Stimulated activated naive B cell treated with anti-CD40 and anti-IgM and Interleukin-4, amounts not matched to agents 10 μg/mL and 1 μg/mL and 100 μg/mL, for 72 hours (primary cell): ENCODE data around the gene GLIPR1L2.

ENCODE experiments used
- ATAC-seq, 2 donors: fragments of 150-1000 bp; cut with Tn5 transposase; replicated peaks; 2 replicates each; pipeline ENCODE4 v1.10.0; 2021; ENCODE audit warnings: moderate library complexity in 1 of 2
- DNase-seq: peaks from one replicate; pipeline ENCODE4 v3.0.0; 2021
- H3K27ac Mint-ChIP-seq: one replicate; pipeline ENCODE4 v1.8.0; 2022; ENCODE audit warnings: mild to moderate bottlenecking, mixed read lengths
- H3K27me3 Mint-ChIP-seq, 2 donors: one replicate each; pipeline ENCODE4 v1.8.0; 2022; ENCODE audit warnings: mixed read lengths in 2 of 2
- H3K36me3 Mint-ChIP-seq, 2 donors: one replicate each; pipeline ENCODE4 v1.8.0; 2022; ENCODE audit warnings: mixed read lengths in 2 of 2, mild to moderate bottlenecking in 1 of 2
- H3K4me1 Mint-ChIP-seq, 2 donors: one replicate each; pipeline ENCODE4 v1.8.0; 2022; ENCODE audit warnings: mixed read lengths in 2 of 2, mild to moderate bottlenecking in 1 of 2
- H3K4me3 Mint-ChIP-seq, 2 donors: one replicate each; pipeline ENCODE4 v1.8.0; 2022; ENCODE audit warnings: mild to moderate bottlenecking in 2 of 2, mixed read lengths in 2 of 2, moderate library complexity in 1 of 2
- H3K9me3 Mint-ChIP-seq, 2 donors: one replicate each; pipeline ENCODE4 v1.8.0; 2022; ENCODE audit warnings: mixed read lengths in 2 of 2, mild to moderate bottlenecking in 1 of 2

The GLIPR1L2 gene

GRCh38 chr12:75474116-75474515 lies 83.2 kb downstream of the GLIPR1L2 start:
- peaks cover 2 to 4% of the 10 kb centered on the region in 2 donors for H3K9me3 Mint-ChIP-seq
- DNase-seq (no peak), ATAC-seq (no peak)
- no peaks in the 10 kb centered on the region for H3K27me3 Mint-ChIP-seq
- H3K36me3 Mint-ChIP-seq, result peaks cover 0 to 2% of the 10 kb centered on the region in 2 donors
- H3K27ac Mint-ChIP-seq, result no peak overlapping the region
- H3K4me3 Mint-ChIP-seq, result no peak overlapping the region
- peaks cover 34 to 56% of the 10 kb centered on the region in 2 donors for H3K4me1 Mint-ChIP-seq

GRCh38 chr12:75476071-75476470 lies 85.2 kb downstream of the GLIPR1L2 start:
- Mint-ChIP-seq H3K9me3 (no peaks in the 10 kb centered on the region), H3K4me3 (no peak overlapping the region), H3K27ac (no peak overlapping the region), H3K4me1 (peaks cover 38 to 61% of the 10 kb centered on the region in 2 donors), H3K36me3 (peaks cover 0 to 2% of the 10 kb centered on the region in 2 donors), H3K27me3 (no peaks in the 10 kb centered on the region)
- no peak for DNase-seq
- ATAC-seq, result no peak

GRCh38 chr12:75477137-75477536 lies 86.2 kb downstream of the GLIPR1L2 start:
- H3K4me1 Mint-ChIP-seq, result peaks cover 41 to 62% of the 10 kb centered on the region in 2 donors
- no peaks in the 10 kb centered on the region for H3K27me3 Mint-ChIP-seq
- peaks cover 0 to 2% of the 10 kb centered on the region in 2 donors for H3K36me3 Mint-ChIP-seq
- H3K9me3 Mint-ChIP-seq, result no peaks in the 10 kb centered on the region
- H3K27ac Mint-ChIP-seq, result no peak overlapping the region
- H3K4me3 Mint-ChIP-seq, result no peak overlapping the region
- DNase-seq, result no peak
- ATAC-seq, result no peak

DNA sequence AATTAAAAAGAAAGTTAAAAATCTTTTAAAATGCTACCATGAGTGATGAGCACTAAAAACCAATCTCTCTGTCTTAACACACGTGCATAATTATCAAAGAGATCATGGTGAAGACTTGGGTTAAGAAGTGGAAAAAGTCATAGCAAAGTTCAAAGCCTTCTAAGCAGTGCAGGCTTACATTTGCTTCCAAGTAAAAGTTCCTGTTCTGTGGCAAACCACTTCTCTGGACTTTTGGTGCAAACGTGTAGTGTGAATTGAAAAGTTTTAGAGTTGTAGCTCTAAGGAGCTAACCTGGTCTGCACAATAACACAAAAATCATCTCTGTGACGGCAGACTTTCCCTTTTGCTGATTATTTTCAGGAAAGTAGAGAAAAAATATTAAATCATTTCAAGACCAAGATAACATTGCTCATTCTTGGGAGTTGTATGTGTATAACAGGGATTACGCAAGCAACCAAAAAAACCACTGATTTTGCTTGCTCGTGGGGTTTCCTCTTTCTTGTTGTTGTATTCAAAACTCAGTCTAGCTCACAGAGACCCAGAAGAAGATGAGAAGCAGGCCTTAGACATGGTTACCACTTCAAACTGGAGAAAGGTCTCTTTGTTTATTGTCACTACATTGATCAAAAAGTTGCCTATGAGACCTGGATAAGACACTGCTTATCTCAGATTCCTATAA lies 87.4 kb downstream of the GLIPR1L2 start:
- DNase-seq (no peak), ATAC-seq (peak; percentile 41 to 46)
- peaks cover 41 to 66% of the 10 kb centered on the region in 2 donors for H3K4me1 Mint-ChIP-seq
- H3K4me3 Mint-ChIP-seq, result no peak overlapping the region
- H3K27me3 Mint-ChIP-seq, result no peaks in the 10 kb centered on the region
- H3K9me3 Mint-ChIP-seq, result no peaks in the 10 kb centered on the region
- peak overlapping the region; percentile 52 for H3K27ac Mint-ChIP-seq
- peaks cover 0 to 4% of the 10 kb centered on the region in 2 donors for H3K36me3 Mint-ChIP-seq

DNA sequence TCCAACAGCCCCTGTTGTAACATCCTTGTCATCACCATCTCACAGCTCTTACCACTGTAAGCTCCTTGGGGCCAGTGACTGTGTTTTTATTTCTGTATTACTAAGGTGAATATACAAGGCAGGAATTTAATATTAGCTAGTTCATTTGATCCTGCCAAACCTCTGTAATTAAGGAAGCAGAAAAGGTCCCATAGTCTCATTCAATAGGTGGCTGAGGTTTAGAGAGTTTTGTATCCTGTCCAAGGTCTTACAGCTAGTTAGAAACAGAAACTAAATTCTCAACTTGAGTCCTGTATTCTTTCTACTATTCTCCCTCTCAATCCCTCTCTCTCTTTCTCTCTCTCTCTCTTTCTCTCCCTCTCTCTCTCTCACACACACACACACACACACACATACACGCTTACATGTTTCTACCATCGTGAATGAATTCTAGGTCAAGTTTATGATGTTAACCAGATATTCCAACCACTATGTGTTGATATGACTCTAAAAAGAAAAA lies 89.1 kb downstream of the GLIPR1L2 start:
- Mint-ChIP-seq H3K4me1 (peaks cover 49 to 71% of the 10 kb centered on the region in 2 donors), H3K27ac (peak overlapping the region; percentile 93), H3K36me3 (peaks cover 0 to 10% of the 10 kb centered on the region in 2 donors), H3K4me3 (peak overlapping the region; percentile 80 to 88), H3K27me3 (no peaks in the 10 kb centered on the region), H3K9me3 (no peaks in the 10 kb centered on the region)
- ATAC-seq (peak; percentile 24), DNase-seq (no peak)

GRCh38 chr12:75480469-75480949 lies 89.6 kb downstream of the GLIPR1L2 start, which contains the start of gene GLIPR1:
Gene GLIPR1 (plus strand): TSS chr12:75480755. CDS start chr12:75480881, 126 bp downstream.
- peak; percentile 87 to 91 for ATAC-seq
- Mint-ChIP-seq H3K27me3 (no peaks in the 10 kb centered on the region), H3K4me1 (peaks cover 49 to 71% of the 10 kb centered on the region in 2 donors), H3K27ac (peak within 1 kb of the TSS; percentile 93), H3K36me3 (peaks cover 0 to 10% of the 10 kb centered on the region in 2 donors), H3K4me3 (peak within 1 kb of the TSS; percentile 80 to 88), H3K9me3 (no peaks in the 10 kb centered on the region)
- peak; percentile 62 for DNase-seq

GRCh38 chr12:75481013-75481705 lies 90.3 kb downstream of the GLIPR1L2 start:
- peaks cover 0 to 10% of the 10 kb centered on the region in 2 donors for H3K36me3 Mint-ChIP-seq
- peaks cover 48 to 71% of the 10 kb centered on the region in 2 donors for H3K4me1 Mint-ChIP-seq
- peak overlapping the region; percentile 80 to 88 for H3K4me3 Mint-ChIP-seq
- H3K9me3 Mint-ChIP-seq, result no peaks in the 10 kb centered on the region
- H3K27ac Mint-ChIP-seq, result peak overlapping the region; percentile 93
- ATAC-seq, result peak; percentile 45 to 57
- H3K27me3 Mint-ChIP-seq, result no peaks in the 10 kb centered on the region
- no peak for DNase-seq

- Mint-ChIP-seq H3K27ac (peak overlapping the region; percentile 93), H3K9me3 (no peaks in the 10 kb centered on the region), H3K4me3 (peak overlapping the region; percentile 80 to 88), H3K36me3 (peaks cover 0 to 10% of the 10 kb centered on the region in 2 donors), H3K27me3 (no peaks in the 10 kb centered on the region), H3K4me1 (peaks cover 48 to 71% of the 10 kb centered on the region in 2 donors)
- DNase-seq (no peak), ATAC-seq (no peak)
These were observed 90.9 kb downstream of the GLIPR1L2 start for GRCh38 chr12:75481774-75482173.
